HFF-Myc (cell line): ENCODE measurements around the gene FIGLA.

Experiments used
- DNase-seq: peaks from one replicate; pipeline ENCODE4 v3.0.0-alpha.2; 2011; ENCODE audit warnings: low read depth; ENCODE audit errors: extremely low read depth
- H3K4me3 ChIP-seq: replicated peaks from 2 replicates; pipeline ENCODE4 v1.5.1; 2011; ENCODE audit warnings: low read depth, mild to moderate bottlenecking, control low read depth, low read length
- TF ChIP-seq, protein P1 (sequence below): IDR thresholded peaks from 2 replicates; pipeline ENCODE4 v1.5.1; 2012; ENCODE audit warnings: mild to moderate bottlenecking, low read depth, low read length, control low read depth; ENCODE audit errors: missing control alignments

Gene FIGLA

DNA sequence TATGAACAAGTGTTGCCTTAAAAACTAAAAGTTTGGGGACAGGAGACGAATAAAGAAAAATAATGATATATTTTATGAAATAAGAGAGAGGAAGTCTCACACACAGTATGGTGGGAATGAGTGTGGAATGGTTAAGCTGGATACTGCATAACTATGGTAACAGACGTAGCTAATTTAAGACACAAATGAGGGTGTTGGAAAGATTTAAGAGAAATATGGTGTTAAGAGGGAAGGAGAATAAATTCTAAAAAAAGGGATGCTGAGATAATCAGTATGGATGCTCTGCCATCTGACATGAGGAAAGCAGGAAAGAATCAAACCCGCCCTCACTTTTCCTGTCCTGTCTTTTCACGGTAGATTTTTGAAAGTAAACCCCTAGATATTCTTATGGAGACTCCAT lies 33.1 kb downstream of the FIGLA start:
- TF ChIP-seq, protein P1, sequence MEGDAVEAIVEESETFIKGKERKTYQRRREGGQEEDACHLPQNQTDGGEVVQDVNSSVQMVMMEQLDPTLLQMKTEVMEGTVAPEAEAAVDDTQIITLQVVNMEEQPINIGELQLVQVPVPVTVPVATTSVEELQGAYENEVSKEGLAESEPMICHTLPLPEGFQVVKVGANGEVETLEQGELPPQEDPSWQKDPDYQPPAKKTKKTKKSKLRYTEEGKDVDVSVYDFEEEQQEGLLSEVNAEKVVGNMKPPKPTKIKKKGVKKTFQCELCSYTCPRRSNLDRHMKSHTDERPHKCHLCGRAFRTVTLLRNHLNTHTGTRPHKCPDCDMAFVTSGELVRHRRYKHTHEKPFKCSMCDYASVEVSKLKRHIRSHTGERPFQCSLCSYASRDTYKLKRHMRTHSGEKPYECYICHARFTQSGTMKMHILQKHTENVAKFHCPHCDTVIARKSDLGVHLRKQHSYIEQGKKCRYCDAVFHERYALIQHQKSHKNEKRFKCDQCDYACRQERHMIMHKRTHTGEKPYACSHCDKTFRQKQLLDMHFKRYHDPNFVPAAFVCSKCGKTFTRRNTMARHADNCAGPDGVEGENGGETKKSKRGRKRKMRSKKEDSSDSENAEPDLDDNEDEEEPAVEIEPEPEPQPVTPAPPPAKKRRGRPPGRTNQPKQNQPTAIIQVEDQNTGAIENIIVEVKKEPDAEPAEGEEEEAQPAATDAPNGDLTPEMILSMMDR = no peak
- no peak overlapping the region for H3K4me3 ChIP-seq
- no peak for DNase-seq

DNA sequence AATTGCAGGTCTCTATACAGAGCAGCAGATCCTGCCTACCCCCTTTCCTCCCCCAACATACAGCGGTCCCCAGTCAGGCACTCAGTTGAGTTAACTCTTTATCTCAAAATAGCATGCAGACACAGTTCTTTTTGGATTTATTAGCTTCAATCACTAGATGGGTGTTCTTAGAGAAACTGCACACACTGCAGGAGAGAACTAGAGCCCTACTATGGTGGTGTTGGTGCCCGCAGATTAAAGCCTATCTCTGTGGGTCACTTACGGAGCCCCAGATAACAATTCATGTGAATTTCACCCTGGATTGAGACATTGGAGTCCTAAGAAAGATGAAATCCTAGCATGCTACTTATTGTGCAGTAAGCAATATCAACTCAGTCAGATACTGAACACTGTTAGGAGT lies 34.3 kb downstream of the FIGLA start:
- DNase-seq = no peak
- TF ChIP-seq, protein P1 = no peak

DNA sequence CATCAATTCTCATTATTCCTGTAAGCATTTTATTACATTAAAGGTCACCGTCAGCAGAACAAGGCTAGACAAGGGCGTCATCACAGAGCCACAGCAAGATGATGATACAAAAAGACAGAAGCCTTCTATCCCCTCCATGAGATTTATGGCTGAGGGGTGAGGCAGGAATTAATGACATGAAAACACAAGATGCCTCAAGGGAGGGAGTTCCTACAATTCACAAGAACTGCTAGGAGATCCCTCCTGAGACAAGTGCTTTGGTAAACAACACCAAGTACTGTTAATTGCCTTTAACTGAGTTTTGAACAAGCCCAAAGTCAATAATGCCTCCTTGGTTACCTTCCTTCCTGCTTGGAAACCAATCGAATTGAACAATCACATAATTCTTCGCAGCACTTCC lies 36.5 kb downstream of the FIGLA start:
- TF ChIP-seq, protein P1 = no peak
- DNase-seq = no peak
- H3K4me3 ChIP-seq = no peak overlapping the region

More for the DNA sequence above, 34.3 kb downstream of the FIGLA start:
- H3K4me3 ChIP-seq = no peak overlapping the region

DNA sequence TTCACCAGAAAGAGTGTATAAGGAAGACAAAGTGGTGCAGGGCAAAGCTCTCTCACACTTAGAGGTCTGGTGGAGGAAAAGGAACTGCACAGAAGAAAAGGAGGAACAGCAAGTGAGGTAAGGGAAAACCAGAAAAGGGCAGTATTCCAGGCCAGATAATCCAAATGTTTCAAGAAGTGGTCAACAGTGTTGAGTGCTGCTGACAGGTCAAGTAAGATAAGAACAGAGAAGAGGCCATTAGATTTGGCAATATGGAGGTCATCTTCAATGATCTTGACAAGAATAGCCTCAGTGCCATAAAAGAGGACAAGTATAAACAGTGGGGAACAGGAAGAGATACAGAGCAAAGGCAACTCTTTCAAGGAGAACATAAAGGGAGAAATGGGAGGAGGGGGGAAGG lies 37.4 kb downstream of the FIGLA start:
- TF ChIP-seq, protein P1 = no peak
- no peak for DNase-seq
- no peak overlapping the region for H3K4me3 ChIP-seq

DNA sequence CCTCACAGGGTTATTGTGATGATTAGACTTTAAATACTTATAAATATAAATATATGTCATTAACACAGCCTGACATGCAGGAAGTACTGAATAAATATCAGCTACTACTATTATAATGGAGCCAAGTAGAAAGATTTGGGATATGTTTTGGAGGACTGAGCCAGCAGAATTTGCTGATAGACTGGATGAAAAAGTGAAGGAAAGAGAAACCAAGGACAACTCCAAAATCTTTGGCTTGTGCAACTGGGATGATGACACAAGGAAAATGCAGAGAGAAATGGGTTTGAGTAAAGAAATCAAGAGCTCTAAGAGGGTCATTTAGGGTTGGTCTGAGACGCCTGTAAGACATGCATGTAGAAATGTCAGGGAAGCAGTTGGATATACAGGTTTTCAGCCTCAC lies 38.0 kb downstream of the FIGLA start:
- no peak overlapping the region for H3K4me3 ChIP-seq
- no peak for DNase-seq
- TF ChIP-seq, protein P1 = no peak

DNA sequence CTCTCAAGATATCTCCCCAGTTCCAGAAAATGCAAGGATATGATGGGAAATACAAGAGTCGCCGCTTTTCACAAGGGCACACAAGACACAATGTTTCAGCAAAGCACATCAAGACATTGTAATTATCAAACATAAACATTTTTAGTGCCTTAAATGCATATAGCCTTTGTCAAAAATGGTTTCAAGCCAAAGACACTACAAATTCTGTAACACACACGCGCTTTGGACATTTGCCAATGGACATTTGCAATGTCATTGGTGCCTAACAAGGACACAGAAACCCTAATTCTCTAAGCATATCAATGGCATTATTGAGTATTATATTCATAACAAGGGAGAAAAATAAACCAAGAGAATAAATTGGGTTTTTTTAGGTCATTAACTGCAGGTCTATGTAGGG lies 38.6 kb downstream of the FIGLA start:
- TF ChIP-seq, protein P1 = no peak
- no peak overlapping the region for H3K4me3 ChIP-seq
- DNase-seq = no peak

DNA sequence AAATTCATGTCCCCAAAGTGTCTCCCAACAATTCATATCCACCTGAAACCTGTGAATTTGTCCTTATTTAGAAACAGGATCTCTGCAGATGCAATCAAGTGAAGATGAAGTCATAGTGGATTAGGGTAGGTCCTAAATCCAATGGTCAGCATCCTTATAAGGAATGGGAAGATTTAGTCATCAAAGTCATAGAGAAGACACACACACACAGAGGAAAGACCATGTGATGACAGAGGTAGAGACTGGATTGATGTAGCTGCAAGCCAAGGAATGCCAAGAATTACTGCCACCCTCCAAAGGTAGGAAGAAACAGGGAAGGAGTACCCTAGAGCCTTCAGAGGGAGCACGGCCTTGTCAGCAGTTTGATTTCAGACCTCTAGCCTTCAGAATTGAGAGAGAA lies 40.1 kb downstream of the FIGLA start:
- no peak for DNase-seq
- TF ChIP-seq, protein P1 = no peak
- H3K4me3 ChIP-seq = no peak overlapping the region
